GM21390 (cell line): ENCODE results near the gene ATP2B2.

Experiments
- ATAC-seq: cut with Tn5 transposase; IDR thresholded peaks from one replicate; pipeline ENCODE4 v1.9.1; 2021; ENCODE audit not compliant: unreplicated experiment

The ATP2B2 gene

DNA sequence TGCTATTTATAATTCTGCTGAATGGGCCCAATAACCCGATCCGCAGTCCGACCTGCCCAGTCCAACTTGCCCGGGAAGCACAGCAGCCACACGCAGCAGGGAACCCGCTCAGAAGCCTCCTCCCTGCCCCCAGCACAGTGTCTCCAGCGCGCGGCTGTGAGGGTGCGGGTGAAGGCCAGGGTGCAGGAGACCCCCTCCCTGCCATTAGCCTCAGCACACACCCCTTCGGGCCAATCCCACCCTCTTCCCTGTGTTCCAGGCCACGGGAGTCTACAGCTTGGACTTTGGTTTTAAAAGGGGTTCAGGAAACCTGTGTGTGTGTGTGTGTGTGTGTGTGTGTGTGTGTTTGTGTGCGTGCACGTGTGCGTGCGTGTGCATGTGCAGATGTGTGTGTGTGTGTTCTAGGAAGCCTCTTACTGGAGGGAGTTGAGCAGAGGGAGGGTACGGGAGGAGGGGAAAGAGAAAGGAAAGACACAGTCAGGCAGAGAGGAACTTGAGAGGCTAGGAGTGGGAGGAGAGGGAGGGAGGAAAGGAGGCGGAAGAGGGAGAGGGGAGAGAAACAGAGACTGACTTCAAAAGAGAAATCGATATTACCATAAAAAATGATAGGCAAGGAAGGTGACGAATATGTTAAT lies 34.2 kb downstream of the ATP2B2 start:
- no peak for ATAC-seq

DNA sequence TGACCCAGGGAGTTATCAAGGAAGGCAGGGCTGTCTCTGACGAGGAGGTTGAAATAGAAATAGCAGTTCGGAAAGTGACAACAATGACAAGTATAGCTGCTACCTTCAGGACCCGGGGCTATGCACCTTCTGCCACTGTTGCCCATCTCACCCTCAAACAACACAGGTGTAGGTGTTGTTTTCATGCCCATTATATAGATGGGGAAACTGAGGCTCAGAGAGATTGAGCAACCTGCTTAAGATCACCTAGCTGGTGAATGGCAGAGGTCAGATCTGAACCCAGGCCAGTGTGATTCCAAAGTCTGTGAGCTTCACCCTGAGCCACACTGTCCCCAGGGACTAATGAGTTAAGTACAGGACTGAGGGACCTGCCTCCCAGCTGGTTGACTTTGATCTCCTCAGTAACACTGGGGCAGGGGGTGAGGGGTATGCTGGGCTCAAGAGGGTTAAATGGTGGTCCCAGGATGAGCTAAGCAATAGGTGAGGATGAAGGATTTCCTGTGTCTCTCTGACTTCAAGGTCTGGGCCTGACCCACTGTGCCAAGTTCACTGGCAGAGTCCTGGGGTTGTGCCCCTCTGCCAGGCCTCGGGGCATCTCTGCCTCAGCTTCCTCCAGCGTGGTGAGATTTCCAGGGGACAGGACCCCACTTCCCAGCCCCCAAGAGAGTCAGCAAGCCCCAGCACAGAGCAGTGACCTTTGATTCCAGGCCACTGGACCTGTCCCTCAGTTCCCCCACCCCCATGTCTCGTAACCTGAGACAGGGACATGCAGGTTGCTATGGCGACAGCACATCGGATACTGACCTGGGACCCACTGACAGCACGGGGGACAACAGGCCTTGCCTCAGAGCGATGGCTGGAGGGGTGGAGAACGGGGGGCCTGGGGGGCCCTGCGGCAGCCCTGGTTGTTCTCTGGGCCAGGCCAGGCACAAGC lies 35.0 kb downstream of the ATP2B2 start:
- no peak for ATAC-seq

DNA sequence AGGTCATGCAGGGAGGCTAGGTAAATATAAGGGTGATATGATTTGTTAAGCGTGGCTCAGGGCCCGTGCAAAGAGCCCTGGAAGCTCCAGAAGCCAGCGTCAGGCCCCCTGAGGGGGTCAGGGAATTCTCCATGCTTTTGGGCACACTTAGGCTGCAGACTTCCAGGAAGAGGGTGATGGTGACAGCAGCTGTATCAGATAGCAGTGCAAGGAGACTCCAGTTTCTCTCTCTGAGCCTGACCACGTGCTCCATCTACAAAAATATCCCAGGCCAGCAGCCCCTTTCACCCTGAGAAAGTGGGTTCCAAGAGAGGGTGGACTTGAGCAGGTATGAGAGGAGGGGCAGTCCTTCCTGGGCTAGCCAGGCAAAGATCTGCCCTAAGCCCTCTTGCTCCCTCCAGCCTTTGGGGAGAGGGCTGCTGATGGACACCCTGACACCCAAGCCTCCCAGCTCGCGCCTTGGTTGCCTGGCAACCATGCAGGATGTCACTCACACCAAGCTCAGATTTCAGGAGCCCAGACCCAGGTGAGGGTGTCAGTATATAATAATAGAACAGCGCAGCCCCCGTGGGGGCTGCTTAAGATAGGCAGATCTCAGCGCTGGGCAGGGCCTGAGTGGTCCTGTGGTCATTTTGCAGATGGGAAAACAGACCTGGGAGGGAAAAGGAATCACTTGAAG lies 35.8 kb downstream of the ATP2B2 start:
- ATAC-seq = no peak

DNA sequence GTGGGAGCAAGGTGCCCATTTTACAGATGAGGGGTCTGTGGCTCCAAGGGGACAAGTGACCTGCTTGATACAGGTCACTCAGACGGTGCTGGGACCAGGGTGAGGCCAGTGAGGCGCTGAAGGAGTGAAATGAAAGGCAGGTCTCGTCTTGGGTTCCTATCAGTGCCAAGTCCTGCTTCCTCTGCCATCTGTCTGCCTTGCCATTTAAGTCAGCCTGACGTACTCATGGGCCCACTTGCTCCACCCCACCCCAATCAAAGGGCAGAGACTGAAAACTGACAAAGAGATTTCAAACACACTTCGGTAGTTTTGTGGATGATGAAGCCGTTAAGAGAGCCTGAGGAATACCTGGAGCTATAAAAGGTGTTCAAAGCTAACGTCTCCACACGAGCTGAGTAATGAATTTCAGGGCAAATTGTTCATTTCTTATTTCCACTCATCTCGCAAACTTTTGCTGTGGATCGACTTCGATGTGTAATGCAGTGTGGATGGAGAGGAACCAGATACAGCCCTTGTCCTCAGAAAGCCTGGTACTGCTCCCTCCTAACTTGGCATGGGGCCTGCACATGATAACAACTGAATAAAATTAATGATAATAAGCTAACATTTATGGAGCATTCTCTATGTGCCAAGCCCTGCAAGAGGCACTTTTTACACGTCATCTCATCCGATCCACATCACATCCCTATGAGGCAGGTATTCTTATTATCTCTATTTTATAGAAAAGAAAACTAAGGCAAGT lies 36.6 kb downstream of the ATP2B2 start:
- no peak for ATAC-seq

DNA sequence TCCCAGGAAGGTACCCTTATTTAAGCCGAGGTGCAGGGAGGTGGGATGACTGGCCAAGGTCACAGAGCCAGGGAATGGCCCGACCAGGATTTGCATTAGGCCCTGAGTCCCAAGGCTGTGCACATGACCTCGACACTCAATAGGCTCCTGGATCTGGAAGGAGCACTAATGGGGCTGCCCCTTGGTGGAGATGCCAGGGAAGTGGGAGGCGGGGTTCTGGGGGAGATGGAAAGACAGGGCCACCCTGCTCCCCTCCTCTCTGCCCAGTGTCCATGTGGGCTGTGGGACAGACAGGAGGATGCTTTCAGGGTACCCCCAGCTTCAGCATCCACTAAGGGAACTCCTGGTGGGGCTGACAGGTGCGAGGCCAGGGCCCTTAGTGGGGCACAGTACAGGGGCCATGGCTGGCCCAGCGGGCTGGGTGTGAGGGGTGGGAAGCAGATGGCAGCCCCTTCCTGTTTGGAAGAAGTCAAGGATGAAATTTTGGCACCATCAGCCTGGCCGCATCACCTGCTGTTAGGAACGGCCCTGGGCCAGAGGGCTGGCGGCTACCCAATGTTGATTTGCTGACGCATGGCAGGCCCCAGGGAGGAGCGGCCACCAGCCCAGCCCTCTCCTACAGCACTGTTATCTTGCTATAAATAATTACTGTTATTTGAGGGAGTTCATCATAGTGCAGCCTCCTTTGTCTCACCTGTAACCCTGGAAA lies 37.3 kb downstream of the ATP2B2 start:
- no peak for ATAC-seq

DNA sequence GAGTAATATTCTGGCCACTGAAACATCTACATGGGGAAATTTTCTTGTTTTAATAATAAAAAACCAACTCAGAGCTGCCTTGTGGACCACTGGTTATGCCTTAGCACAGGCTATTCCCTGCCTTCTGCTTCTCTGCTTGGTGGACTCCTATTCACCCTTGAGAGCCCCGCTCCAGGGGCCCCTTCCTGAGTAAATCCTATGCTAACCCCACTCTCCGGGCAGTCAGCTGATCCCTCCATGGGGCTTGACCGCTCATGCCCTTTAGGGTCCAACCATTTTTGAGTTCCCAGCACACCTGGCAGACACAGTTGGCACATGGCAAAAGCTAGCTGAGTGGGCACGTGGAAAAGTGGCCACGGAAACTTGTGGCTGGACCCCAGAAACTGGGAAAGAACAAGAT lies 38.2 kb downstream of the ATP2B2 start:
- no peak for ATAC-seq

DNA sequence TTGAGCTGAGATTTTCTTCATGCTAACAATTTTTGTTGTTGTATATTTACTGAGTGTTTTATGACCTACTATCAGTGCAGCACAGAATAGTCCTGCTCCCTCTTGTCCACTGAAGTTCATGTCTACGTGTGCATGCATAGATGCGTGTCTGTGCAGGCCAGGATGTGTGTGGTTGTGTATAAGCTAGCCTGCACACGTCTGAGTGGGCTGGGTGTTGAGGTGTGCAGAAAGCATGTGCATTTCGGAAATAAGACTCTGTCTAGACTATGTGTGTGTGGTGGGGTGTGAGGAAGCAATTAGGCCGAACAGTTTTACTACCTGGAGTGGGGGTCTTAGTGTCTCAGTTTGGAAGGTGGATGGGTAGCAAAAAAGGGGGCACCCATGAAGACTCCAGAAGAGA lies 39.2 kb downstream of the ATP2B2 start:
- ATAC-seq = no peak

DNA sequence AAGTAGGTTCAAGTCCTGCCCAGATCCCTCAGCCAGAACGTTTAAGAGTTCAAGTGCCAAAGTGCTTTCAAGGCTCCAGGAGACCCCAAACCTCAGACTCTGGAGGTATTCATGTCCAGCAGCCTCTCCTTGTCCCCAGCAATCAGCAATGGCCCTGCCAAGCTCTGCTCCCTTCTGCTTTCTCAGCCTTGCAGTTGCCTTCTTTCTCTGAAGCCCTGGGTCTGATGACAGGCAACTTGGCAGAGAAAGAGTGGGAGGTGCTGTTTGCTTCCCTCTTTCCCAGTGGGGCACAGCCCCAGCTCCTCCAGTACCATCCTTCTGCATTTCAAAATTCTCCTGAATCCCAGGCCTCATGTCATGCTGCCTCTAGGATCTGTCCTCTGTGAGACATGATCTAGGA lies 40.2 kb downstream of the ATP2B2 start:
- ATAC-seq = no peak

DNA sequence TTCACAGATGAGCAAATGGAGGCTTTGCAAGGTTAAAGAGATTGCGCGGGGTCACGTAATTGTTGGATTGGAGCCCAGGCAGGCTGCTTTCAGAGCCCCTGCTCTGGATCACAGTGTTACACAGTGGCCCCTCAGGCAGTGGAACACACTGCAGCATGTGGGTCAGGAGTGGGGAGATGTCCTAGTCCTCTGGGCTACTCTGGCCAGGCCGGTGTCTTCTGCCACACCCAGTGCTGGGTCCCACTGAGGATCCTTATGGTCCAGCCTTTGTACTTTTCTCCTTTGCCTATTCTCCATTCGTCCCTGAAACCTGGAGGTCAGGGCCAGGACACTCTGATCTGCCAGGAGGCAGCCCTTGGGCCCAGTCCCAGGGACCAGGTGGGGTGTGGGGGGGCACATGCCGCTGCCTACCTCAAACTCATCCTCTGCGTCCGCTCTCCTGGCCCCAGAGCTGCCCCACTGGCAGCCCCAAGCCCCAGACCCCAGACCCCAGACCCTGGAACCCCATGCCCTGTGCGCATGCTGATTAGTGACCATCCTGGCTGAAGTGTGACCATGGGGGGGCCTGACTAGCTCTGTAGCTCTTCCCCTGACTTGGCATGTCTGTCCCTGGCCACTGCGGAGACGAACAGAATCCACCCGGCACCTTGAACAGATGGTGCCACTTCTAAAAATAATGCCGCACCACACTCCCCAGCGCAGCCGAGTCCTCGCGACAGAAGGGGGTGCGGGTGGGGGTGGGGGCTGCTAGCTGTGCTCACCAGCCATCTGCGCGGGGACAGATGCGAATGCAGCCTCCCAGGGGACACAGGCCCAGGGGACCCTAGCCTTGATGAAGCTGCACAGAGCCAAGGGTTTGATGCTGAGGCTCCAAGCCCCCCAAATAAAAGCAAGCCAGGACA lies 41.6 kb downstream of the ATP2B2 start:
- ATAC-seq = no peak

DNA sequence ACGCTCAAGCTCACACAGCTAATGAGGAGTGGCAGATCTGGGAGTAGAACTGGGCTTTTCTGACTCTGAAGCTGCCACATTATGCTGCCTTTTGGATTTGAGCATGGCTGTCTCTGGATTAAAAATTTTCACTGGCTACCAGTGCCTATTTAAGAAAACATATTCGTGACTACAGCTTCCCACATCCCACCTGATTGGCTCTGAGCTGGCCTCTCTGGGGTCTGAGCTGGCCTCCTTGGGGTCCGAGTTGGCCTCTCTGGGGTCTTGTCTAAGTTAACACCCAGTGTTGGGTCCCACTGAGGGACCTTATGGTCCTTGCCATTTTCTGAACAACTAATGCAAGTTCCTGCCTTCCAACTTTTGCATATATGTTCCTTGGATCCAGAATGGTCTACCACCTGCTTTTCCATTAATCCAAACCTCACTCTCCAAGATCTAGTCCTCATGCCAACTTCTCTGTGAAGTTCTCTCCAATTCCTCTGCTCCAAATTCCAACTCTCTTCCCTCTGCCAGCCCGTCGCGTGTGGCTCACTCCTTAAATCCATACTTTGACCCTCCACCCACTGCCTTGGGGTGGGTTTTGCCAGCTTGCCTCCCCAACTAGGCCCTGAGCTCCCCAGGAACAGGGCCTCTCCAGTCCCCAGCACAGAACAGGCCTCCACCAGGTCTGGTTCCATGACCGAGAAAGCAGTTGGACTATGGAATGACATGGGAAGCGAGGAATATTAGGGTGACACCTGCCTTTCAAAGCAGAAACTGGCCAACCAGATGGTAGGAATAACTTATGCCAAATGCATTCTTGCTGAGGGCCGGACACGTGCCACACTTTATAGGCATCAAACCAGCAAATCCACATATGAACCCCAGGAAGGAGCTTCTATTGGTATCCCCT lies 42.5 kb downstream of the ATP2B2 start:
- no peak for ATAC-seq

DNA sequence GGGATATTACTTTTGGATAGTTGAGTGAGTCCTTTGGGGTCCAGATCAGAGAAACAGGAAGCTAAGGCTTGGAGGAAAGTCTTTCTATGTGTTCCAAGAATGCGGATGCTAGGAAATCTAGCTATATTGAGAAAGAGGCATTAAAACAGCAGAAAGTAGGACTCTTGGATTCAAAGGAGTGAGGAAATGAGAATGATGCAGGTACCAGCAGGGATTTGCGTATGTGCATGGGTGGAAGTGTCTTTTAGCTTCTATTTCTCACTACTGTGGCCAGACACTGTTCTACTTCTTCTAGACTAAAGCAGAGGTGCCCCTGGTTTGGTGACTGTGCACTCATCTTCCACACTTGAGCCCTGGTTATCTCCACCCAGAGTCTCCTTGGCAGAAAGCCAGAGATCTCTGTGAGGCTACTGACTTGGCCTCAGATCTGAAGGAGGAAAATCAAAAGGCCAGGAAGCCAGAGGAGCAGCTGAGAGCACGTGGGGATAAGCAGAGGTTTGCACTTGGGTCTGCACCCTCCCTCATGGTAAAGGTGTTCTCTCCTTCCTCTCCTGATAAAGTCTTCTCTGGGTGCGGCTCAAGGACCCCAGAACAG lies 44.3 kb downstream of the ATP2B2 start:
- ATAC-seq = no peak

DNA sequence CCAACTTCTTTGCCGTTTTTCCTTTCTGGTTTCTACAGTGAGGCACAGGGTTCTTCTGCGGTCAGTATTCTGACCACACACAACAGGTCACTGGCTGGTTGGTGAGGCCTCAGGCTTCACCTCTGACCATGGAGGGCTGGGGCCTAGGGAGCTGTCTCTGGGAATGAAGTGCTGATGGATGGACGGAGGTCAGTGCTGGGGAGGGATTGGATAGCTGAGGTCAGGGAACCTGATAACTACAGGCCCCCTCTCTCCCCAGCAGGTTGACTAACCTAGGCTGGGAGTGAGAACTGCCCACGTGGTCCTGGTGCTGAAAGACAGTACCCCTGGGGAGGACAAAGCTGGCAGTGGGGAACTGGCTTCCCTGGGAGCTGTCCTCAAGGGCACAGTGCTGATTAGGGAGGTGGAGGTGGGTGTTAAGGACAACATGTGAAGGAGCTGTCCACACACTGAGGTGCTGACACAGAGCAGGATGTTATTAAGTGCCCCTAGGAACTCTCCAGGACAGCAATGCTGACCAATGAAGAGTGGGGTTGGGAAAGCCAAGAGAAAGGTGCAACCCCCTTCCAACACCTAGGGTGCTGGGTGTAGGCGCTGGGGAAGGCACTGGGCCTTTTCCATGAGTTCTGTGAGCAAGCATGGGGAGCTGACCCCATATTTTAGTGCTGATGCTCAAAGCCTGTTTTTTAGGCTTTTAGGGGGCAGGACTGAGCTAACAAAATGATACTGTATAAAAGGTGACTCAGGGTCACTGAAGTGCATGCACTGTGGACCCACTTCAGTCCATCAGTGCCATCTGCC lies 45.2 kb downstream of the ATP2B2 start:
- ATAC-seq = no peak

DNA sequence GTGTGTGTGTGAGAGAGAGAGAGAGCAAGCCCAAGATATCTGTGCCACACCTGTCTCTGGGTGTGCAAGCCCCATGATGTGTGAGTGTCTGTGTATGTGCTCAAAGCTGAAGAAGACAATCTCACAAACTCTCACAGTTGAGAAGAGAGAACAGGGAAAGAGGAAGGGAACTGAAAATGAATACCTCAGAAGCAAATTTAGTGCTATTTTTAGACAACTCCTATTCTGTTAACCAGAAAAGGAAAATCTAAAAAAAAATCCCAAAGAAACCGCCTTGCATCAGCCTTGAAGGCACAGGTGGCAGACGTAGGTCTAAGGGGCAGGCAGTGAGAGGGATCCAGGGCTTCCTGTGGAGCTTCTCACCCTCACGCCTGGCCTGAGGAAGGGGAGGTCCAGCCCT lies 47.8 kb downstream of the ATP2B2 start:
- no peak for ATAC-seq

DNA sequence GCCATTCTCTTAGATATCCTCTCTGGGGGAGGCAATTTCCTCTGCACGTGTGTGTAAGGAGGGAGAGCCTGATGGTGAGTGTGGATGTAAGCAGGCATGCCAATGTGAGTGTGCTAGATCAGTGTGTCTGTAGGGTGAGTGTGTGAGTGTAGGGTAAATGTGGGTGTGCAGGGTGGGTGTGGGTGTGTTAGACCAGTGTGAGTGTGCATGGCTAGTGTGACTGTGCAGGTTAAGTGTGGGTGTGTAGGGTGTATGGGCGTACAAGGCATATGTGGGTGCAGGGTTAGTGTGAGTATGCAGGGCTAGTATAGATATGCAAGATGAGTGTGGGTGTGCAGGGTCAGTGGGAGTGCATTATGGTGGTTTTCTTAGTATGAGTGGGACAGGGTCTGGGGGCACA lies 48.4 kb downstream of the ATP2B2 start:
- ATAC-seq = no peak

DNA sequence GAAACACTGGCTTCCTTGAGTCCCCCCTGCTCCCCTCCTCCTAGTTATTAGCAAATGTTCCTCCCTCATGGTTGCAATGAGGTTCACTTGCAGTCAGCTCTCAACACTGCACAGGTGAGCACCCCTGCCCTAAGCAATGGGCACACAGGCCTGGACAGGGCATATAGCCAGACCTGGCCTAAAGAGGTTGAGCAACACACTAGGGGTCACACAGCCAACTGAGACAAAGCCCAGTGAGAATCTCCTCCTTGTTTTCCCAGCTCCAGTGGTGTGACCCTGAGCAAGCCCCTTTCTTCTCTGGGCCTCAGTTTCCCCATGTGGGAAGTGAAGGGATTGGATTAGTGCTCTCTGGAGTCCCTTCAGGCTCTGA lies 49.9 kb downstream of the ATP2B2 start:
- no peak for ATAC-seq

DNA sequence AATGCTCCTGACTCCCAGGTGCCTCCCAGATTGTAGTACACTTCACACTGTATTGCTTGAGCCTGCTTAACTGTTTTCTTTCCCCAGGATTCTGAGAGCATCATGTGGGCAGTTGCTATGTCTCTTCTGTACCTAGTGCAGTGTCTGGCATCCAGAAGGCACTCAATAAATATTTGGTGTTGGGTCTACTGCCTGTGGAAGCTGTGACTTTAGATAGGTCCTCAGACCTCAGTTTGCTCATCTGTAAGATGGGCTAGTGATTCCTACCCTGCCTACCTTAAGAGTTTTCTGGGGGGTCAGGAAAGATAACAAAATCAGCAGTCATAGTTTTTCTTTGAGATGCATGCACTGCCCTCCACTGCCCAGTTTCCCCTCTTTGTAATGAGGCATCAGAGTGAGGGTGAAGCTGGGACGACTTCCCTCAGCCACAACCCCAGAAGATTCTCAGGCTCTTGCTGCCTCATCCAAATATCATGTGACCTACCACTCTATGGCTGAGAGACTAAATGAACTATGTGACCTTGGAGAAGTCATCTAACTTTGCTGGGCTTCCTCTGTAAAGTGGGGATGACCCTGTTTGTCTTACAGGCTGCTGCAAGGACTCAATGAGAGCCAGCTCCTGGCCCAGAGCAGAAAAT lies 50.4 kb downstream of the ATP2B2 start:
- ATAC-seq = no peak
